ENCODE results near the gene CTXN1.

The CTXN1 gene

GRCh38 chr19:7914099-7914498, 11.8 kb downstream of the CTXN1 start:
- DNase-seq (ENCODE audit: low read depth): no peak

- DNase-seq (ENCODE audit: low read depth): no peak
These were observed 12.3 kb downstream of the CTXN1 start for GRCh38 chr19:7913652-7914051.

GRCh38 chr19:7912697-7913564, 13.0 kb downstream of the CTXN1 start:
- no peak for DNase-seq (ENCODE audit: low read depth)

GRCh38 chr19:7912144-7912696, 13.7 kb downstream of the CTXN1 start:
- no peak for DNase-seq (ENCODE audit: low read depth)

- no peak for DNase-seq (ENCODE audit: low read depth)
These were observed 14.3 kb downstream of the CTXN1 start for GRCh38 chr19:7911508-7912143.

- no peak for DNase-seq (ENCODE audit: low read depth)
These were observed 15.4 kb downstream of the CTXN1 start for GRCh38 chr19:7910321-7911161.

GRCh38 chr19:7909471-7910067, 16.4 kb downstream of the CTXN1 start:
- no peak for DNase-seq (ENCODE audit: low read depth)

GRCh38 chr19:7908742-7909461, 17.0 kb downstream of the CTXN1 start:
- DNase-seq (ENCODE audit: low read depth): no peak

GRCh38 chr19:7908078-7908699, 17.7 kb downstream of the CTXN1 start:
- DNase-seq (ENCODE audit: low read depth): no peak

- no peak for DNase-seq (ENCODE audit: low read depth)
These were observed 18.4 kb downstream of the CTXN1 start for GRCh38 chr19:7907544-7907943.

GRCh38 chr19:7907122-7907521, 18.8 kb downstream of the CTXN1 start:
- DNase-seq (ENCODE audit: low read depth): no peak

- DNase-seq (ENCODE audit: low read depth): no peak
These were observed 20.1 kb downstream of the CTXN1 start for GRCh38 chr19:7905859-7906258.

- DNase-seq (ENCODE audit: low read depth): no peak
These were observed 20.7 kb downstream of the CTXN1 start for GRCh38 chr19:7905268-7905667.

- DNase-seq (ENCODE audit: low read depth): no peak
These were observed 21.6 kb downstream of the CTXN1 start for GRCh38 chr19:7904074-7905020.

- DNase-seq (ENCODE audit: low read depth): peak; percentile 99
These were observed 22.5 kb downstream of the CTXN1 start, which contains the start of gene MAP2K7 for GRCh38 chr19:7903244-7904073. Gene MAP2K7 (plus strand): TSS chr19:7903877. CDS start chr19:7903945, 68 bp downstream.

- DNase-seq (ENCODE audit: low read depth): no peak
These were observed 23.1 kb downstream of the CTXN1 start for GRCh38 chr19:7902796-7903243.

- DNase-seq (ENCODE audit: low read depth): no peak
These were observed 24.6 kb downstream of the CTXN1 start for GRCh38 chr19:7901337-7901736.

- no peak for DNase-seq (ENCODE audit: low read depth)
These were observed 25.0 kb downstream of the CTXN1 start for GRCh38 chr19:7900931-7901330.
